Ovary (tissue), 3 donors: ENCODE results near the gene DUSP2.

ENCODE experiments used
- POLR2A ChIP-seq: fragments of 450-650 bp; IDR thresholded peaks from one replicate; pipeline ENCODE4 v1.6.1; 2017; ENCODE audit warnings: antibody characterized with exemption, mild to moderate bottlenecking, moderate library complexity
- TF ChIP-seq, protein P1 (sequence below), 3 donors: fragments of 450-650 bp in 2 of 3; fragments of 200-600 bp in 1 of 3; IDR thresholded peaks; one replicate each; pipeline versions ENCODE4 v1.5.1 to v1.8.0; 2016 to 2022; ENCODE audit warnings: antibody characterized with exemption in 3 of 3, mild to moderate bottlenecking in 1 of 3
- donor health status: DM: no; HTN: no; CAD: no.

DNA sequence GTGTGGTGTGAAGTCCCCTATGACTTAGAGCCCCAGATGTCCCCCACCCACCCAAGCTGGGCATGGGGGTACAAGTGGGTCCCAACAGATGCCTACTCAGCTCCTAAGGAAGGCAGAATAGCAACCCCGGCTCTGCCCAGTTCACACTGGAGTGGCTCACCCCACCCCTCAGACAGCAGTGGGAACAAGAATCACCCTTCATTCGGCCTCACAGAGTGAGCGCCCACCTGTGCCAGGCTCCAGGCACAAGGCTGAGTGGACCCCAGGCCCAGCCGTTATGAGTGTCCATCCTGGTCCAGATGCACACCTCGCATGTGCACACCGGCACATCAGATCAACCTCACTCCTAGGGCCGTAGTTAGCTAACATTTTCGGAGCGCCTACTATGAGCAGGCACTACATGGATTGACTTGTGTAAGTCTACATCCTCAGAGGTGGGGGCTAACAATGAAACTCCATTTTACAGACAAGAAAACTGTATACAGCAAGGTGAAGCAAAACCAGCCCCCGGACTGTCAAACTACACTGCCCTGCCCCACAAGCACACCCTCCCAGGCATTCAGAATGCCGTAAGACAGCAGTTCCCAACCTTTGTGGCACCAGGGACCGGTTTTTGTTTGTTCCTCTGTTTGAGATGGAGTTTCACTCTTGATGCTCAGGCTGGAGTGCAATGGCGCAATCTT is 4.2 kb downstream of the DUSP2 start:
- TF ChIP-seq, protein P1, sequence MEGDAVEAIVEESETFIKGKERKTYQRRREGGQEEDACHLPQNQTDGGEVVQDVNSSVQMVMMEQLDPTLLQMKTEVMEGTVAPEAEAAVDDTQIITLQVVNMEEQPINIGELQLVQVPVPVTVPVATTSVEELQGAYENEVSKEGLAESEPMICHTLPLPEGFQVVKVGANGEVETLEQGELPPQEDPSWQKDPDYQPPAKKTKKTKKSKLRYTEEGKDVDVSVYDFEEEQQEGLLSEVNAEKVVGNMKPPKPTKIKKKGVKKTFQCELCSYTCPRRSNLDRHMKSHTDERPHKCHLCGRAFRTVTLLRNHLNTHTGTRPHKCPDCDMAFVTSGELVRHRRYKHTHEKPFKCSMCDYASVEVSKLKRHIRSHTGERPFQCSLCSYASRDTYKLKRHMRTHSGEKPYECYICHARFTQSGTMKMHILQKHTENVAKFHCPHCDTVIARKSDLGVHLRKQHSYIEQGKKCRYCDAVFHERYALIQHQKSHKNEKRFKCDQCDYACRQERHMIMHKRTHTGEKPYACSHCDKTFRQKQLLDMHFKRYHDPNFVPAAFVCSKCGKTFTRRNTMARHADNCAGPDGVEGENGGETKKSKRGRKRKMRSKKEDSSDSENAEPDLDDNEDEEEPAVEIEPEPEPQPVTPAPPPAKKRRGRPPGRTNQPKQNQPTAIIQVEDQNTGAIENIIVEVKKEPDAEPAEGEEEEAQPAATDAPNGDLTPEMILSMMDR (IDR thresholded peaks at IDR 0.05): no peak
- TF ChIP-seq POLR2A: no peak
